SK-N-SH treated with all-trans-retinoic acid at 6 μM for 48 hours (cell line): ENCODE data around the gene MYL3.
A peak's percentile ranks its signal among the peaks of the same experiment; 100 is the strongest.

Experiments
- ATAC-seq: fragments of 200-7000 bp; cut with Tn5 transposase; 3 replicates; pipeline ENCODE4 v1.9.1; 2020; ENCODE audit warnings: mild to moderate bottlenecking, moderate library complexity
- BACH2 ChIP-seq: fragments of 250-450 bp; sonication (Bioruptor Pico); IDR thresholded peaks from 2 replicates; pipeline ENCODE4 v1.9.0; 2021; ENCODE audit warnings: mild to moderate bottlenecking, borderline replicate concordance
- CSDC2 ChIP-seq: fragments of 250-450 bp; sonication (Bioruptor Pico); IDR thresholded peaks from 2 replicates; pipeline ENCODE4 v1.5.0; 2020; ENCODE audit warnings: mild to moderate bottlenecking, moderate library complexity
- ESRRG ChIP-seq: fragments of 250-450 bp; sonication (Bioruptor Pico); IDR thresholded peaks from 2 replicates; pipeline ENCODE4 v1.6.1; 2021; ENCODE audit warnings: mild to moderate bottlenecking
- GLIS3 ChIP-seq: fragments of 250-450 bp; sonication (Bioruptor Pico); IDR thresholded peaks from 2 replicates; pipeline ENCODE4 v1.5.0; 2020; ENCODE audit warnings: mild to moderate bottlenecking, moderate library complexity
- ISL1 ChIP-seq: fragments of 250-450 bp; sonication (Bioruptor Pico); IDR thresholded peaks from 2 replicates; pipeline ENCODE4 v2.1.2; 2022; ENCODE audit warnings: mild to moderate bottlenecking, moderate library complexity
- OSR1 ChIP-seq: fragments of 250-450 bp; sonication (Bioruptor Pico); IDR thresholded peaks from 2 replicates; pipeline ENCODE4 v1.8.0; 2022; ENCODE audit warnings: moderate library complexity, mild to moderate bottlenecking, inconsistent platforms
- PPARA ChIP-seq: fragments of 250-450 bp; sonication (Bioruptor Pico); IDR thresholded peaks from 2 replicates; pipeline ENCODE4 v1.5.0; 2020; ENCODE audit warnings: mild to moderate bottlenecking, borderline replicate concordance
- RARB ChIP-seq: fragments of 250-450 bp; sonication (Bioruptor Pico); IDR thresholded peaks from 2 replicates; pipeline ENCODE4 v1.8.0; 2021; ENCODE audit warnings: mild to moderate bottlenecking, moderate library complexity
- TCF4 ChIP-seq: fragments of 250-450 bp; sonication (Bioruptor Pico); IDR thresholded peaks from 2 replicates; pipeline ENCODE4 v1.8.0; 2021; ENCODE audit warnings: mild to moderate bottlenecking, moderate library complexity, borderline replicate concordance
- TOX ChIP-seq: fragments of 250-450 bp; sonication (Bioruptor Pico); IDR thresholded peaks from 2 replicates; pipeline ENCODE4 v1.8.0; 2021; ENCODE audit warnings: mild to moderate bottlenecking, moderate library complexity, borderline replicate concordance
- TSHZ2 ChIP-seq: fragments of 250-450 bp; sonication (Bioruptor Pico); IDR thresholded peaks from 2 replicates; pipeline ENCODE4 v1.5.0; 2020; ENCODE audit warnings: mild to moderate bottlenecking, moderate library complexity
- ZC3H10 ChIP-seq: fragments of 250-450 bp; sonication (Bioruptor Pico); IDR thresholded peaks from 2 replicates; pipeline ENCODE4 v1.5.1; 2021; ENCODE audit warnings: mild to moderate bottlenecking, moderate library complexity
- ZFP3 ChIP-seq: fragments of 250-450 bp; sonication (Bioruptor Pico); IDR thresholded peaks from 2 replicates; pipeline ENCODE4 v1.5.0; 2020; ENCODE audit warnings: mild to moderate bottlenecking, moderate library complexity
- ZFP30 ChIP-seq: fragments of 450-650 bp; formaldehyde crosslinking; IDR thresholded peaks from 2 replicates; pipeline ENCODE4 v1.5.0; 2022; ENCODE audit warnings: mild to moderate bottlenecking, moderate library complexity
- ZNF565 ChIP-seq: fragments of 450-650 bp; formaldehyde crosslinking; conservative IDR thresholded peaks from 2 replicates; pipeline ENCODE4 v1.5.0; 2020; ENCODE audit warnings: low read depth, mild to moderate bottlenecking, moderate library complexity
- ZNF70 ChIP-seq: fragments of 450-650 bp; formaldehyde crosslinking; IDR thresholded peaks from 2 replicates; pipeline ENCODE4 v1.5.0; 2020; ENCODE audit warnings: mild to moderate bottlenecking, moderate library complexity
- ZNF8 ChIP-seq: fragments of 450-650 bp; formaldehyde crosslinking; IDR thresholded peaks from 2 replicates; pipeline ENCODE4 v1.5.0; 2020; ENCODE audit warnings: mild to moderate bottlenecking, moderate library complexity
- TF ChIP-seq, protein P1 (sequence below): fragments of 250-450 bp; sonication (Bioruptor Pico); IDR thresholded peaks from 2 replicates; pipeline ENCODE4 v1.8.0; 2020; ENCODE audit warnings: mild to moderate bottlenecking, moderate library complexity, borderline replicate concordance
- TF ChIP-seq, protein P2 (sequence below): fragments of 250-450 bp; sonication (Bioruptor Pico); IDR thresholded peaks from 2 replicates; pipeline ENCODE4 v1.5.1; 2021; ENCODE audit warnings: mild to moderate bottlenecking, moderate library complexity
- TF ChIP-seq, protein P3 (sequence below): fragments of 250-450 bp; sonication (Bioruptor Pico); IDR thresholded peaks from 2 replicates; pipeline ENCODE4 v1.5.1; 2020; ENCODE audit warnings: low read depth, mild to moderate bottlenecking, moderate library complexity

The MYL3 gene

DNA sequence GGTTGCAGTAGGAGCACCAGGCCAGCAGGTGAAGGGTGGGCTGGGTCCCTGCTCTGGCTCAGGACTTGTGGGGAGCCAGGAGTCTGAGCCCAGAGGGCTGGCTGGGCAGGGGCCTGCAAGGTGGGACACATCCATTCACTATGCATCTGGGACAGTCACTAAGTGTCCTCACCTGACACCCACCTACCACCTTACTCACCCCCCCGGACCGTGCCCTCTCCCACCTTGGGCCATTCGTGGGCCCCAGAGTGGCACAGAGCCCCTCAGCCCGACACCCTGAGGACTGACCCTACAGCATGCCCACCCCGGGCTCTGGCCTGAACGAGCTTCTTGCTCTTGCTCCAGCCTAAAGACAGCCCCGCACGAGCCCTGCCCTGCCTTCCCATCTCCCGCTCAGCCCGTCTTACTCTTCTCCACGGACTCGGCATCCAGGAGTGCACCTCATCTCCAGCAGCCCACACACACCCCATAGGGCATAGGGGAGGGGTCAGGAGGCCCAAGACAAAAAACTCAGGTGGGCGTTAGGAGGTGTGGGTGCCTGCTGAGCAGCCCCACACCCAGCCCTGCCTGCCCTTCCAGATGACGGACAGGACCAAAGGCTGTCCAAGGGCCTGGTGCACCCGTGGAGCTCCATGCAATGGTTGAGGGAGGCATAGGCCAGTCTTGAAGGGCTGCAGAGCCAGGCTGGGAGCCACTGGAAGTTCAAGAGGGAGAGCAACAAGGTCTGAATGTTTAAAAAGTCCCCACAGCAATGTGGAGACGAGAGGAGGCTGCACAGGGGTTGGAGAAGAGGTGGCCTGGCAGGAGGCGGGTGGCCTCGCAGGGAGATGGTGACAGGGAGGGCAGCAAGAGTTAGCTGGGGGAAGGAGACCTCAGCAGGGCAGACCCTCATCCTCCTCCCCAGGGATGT lies 41.3 kb upstream of the MYL3 start (continued):
- TF ChIP-seq, protein P1, sequence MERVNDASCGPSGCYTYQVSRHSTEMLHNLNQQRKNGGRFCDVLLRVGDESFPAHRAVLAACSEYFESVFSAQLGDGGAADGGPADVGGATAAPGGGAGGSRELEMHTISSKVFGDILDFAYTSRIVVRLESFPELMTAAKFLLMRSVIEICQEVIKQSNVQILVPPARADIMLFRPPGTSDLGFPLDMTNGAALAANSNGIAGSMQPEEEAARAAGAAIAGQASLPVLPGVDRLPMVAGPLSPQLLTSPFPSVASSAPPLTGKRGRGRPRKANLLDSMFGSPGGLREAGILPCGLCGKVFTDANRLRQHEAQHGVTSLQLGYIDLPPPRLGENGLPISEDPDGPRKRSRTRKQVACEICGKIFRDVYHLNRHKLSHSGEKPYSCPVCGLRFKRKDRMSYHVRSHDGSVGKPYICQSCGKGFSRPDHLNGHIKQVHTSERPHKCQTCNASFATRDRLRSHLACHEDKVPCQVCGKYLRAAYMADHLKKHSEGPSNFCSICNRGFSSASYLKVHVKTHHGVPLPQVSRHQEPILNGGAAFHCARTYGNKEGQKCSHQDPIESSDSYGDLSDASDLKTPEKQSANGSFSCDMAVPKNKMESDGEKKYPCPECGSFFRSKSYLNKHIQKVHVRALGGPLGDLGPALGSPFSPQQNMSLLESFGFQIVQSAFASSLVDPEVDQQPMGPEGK, result no peak
- TF ChIP-seq BACH2 (CRISPR knock-in tag), result no peak
- TF ChIP-seq PPARA (CRISPR knock-in tag), result no peak
- TF ChIP-seq ZNF70 (CRISPR knock-in tag), result no peak
- TF ChIP-seq ZNF565 (CRISPR knock-in tag), result no peak

DNA sequence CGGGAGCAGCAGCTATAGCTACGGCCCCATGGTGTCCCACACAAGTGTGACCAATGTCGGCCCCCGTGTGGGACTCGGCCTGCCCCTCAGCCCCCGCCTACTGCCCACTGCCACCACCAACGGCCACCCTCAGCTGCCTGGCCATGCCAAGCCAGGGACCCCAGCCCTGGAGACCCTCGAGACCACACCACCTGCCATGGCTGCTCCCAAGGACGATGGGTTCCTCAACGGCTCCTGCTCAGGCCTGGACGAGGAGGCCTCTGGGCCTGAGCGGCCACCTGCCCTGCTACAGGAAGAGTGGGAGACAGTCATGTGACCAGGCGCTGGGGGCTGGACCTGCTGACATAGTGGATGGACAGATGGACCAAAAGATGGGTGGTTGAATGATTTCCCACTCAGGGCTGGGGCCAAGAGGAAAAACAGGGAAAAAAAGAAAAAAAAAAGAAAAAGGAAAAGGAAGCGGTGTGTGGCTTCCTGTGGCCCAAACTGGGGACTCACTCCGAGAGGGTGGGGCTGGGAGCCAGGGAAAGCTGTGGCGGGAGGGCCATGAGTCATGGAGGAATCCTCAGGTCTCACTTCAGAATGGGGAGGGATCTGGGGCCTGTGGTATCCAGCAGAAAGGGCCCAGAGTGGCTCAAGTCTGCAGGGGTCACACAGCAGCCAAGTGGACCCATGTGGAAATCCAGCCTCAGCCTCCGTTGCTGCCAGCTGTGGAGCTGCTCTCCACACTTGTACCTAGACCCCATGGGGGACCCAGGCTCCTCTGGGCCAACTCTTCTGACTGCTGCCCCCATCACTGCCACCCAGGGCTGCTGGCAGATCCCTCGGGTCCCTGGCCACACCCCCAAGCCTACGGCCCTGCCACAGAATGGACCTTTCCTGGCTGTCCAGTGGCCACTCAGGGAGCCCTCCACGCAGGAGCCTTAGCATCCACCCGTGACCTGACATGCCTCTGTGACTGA lies 40.4 kb upstream of the MYL3 start:
- ATAC-seq, result peak; percentile 26; the same call in 2 of the 3 replicates
- TF ChIP-seq TOX (CRISPR knock-in tag) (no peak), ZFP3 (CRISPR knock-in tag) (no peak), RARB (CRISPR knock-in tag) (no peak), ZC3H10 (CRISPR knock-in tag) (no peak), PPARA (CRISPR knock-in tag) (no peak), OSR1 (CRISPR knock-in tag) (no peak), ISL1 (CRISPR knock-in tag) (no peak), ZFP30 (no peak), ESRRG (CRISPR knock-in tag) (no peak), ZNF8 (CRISPR knock-in tag) (no peak)
- TF ChIP-seq, protein P1, result no peak
- TF ChIP-seq, all 23 proteins: peak for 0

GRCh38 chr3:46902188-46902631 lies 39.0 kb upstream of the MYL3 start:
- no peak for TF ChIP-seq BACH2 (CRISPR knock-in tag)
- TF ChIP-seq TCF4 (CRISPR knock-in tag), result no peak
- no peak for TF ChIP-seq ZFP30
- TF ChIP-seq, protein P1, result no peak
- TF ChIP-seq GLIS3 (CRISPR knock-in tag), result no peak
- TF ChIP-seq PPARA (CRISPR knock-in tag), result no peak
- TF ChIP-seq TSHZ2 (CRISPR knock-in tag), result no peak
- TF ChIP-seq OSR1 (CRISPR knock-in tag), result no peak
- no peak for TF ChIP-seq TOX (CRISPR knock-in tag)
- no peak for TF ChIP-seq ZNF70 (CRISPR knock-in tag)
- TF ChIP-seq, protein P2, sequence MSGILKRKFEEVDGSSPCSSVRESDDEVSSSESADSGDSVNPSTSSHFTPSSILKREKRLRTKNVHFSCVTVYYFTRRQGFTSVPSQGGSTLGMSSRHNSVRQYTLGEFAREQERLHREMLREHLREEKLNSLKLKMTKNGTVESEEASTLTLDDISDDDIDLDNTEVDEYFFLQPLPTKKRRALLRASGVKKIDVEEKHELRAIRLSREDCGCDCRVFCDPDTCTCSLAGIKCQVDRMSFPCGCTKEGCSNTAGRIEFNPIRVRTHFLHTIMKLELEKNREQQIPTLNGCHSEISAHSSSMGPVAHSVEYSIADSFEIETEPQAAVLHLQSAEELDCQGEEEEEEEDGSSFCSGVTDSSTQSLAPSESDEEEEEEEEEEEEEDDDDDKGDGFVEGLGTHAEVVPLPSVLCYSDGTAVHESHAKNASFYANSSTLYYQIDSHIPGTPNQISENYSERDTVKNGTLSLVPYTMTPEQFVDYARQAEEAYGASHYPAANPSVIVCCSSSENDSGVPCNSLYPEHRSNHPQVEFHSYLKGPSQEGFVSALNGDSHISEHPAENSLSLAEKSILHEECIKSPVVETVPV (CRISPR knock-in tag), result no peak
- TF ChIP-seq, protein P3, sequence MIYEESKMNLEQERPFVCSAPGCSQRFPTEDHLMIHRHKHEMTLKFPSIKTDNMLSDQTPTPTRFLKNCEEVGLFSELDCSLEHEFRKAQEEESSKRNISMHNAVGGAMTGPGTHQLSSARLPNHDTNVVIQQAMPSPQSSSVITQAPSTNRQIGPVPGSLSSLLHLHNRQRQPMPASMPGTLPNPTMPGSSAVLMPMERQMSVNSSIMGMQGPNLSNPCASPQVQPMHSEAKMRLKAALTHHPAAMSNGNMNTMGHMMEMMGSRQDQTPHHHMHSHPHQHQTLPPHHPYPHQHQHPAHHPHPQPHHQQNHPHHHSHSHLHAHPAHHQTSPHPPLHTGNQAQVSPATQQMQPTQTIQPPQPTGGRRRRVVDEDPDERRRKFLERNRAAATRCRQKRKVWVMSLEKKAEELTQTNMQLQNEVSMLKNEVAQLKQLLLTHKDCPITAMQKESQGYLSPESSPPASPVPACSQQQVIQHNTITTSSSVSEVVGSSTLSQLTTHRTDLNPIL (CRISPR knock-in tag), result no peak
- no peak for TF ChIP-seq CSDC2 (CRISPR knock-in tag)
- ATAC-seq, result no peak
